Sigmoid colon (tissue), 7 donors: ENCODE data around the gene APBA1. TPM values are rescaled to one million over a fixed set of nuclear protein-coding genes. Genes with fewer than 3 reads are reported as not detected.
A peak's percentile ranks its signal among the peaks of the same experiment; 100 is the strongest.

Source experiments
- DNase-seq: peaks from one replicate; pipeline ENCODE4 v3.0.0-alpha.2; 2019
- H3K27ac ChIP-seq, 4 donors: fragments of 200-600 bp; sonication (generic); one replicate each; pipeline ENCODE4 v1.5.1; 2016 to 2019; ENCODE audit warnings: mild to moderate bottlenecking in 1 of 4
- H3K27me3 ChIP-seq, 3 donors: fragments of 200-600 bp; sonication (generic); one replicate each; pipeline ENCODE4 v1.5.1; 2019; ENCODE audit warnings: mild to moderate bottlenecking in 1 of 3
- H3K36me3 ChIP-seq, 4 donors: fragments of 200-600 bp; sonication (generic); one replicate each; pipeline ENCODE4 v1.5.1; 2016 to 2019
- H3K4me1 ChIP-seq, 4 donors: fragments of 200-600 bp; sonication (generic); one replicate each; pipeline ENCODE4 v1.5.1; 2017 to 2019
- H3K4me3 ChIP-seq, 4 donors: fragments of 200-600 bp; sonication (generic); one replicate each; pipeline ENCODE4 v1.5.1; 2017 to 2019; ENCODE audit warnings: mild to moderate bottlenecking in 2 of 4, moderate library complexity in 1 of 4
- H3K9me3 ChIP-seq, 4 donors: fragments of 200-600 bp in 3 of 4; sonication (generic) in 3 of 4; one replicate each; pipeline versions ENCODE4 v1.5.1 to v1.6.1; 2013 to 2019
- EP300 ChIP-seq, 4 donors: sonication (generic); formaldehyde crosslinking; IDR thresholded peaks; one replicate each; pipeline ENCODE4 v1.6.1; 2017; ENCODE audit warnings: antibody characterized with exemption in 4 of 4
- POLR2A ChIP-seq, 2 donors: fragments of 450-650 bp; IDR thresholded peaks; one replicate each; pipeline ENCODE4 v1.6.1; 2016; ENCODE audit warnings: antibody characterized with exemption in 2 of 2, mild to moderate bottlenecking in 2 of 2, moderate library complexity in 2 of 2
- POLR2AphosphoS5 ChIP-seq, 4 donors: sonication (generic); formaldehyde crosslinking; IDR thresholded peaks; one replicate each; pipeline ENCODE4 v1.6.1; 2017; ENCODE audit warnings: antibody characterized with exemption in 4 of 4
- WGBS, 2 donors: extraction: QIAGEN DNeasy Blood & Tissue Kit; methylation state at CpG; one replicate each; pipeline ENCODE4 v1.1.7; 2013; 5-methylcytosine and 5-hydroxymethylcytosine counted together
- intact Hi-C: fragments of 100-400 bp; cut with DNase I; formaldehyde crosslinking; loops from one replicate; pipeline ENCODE4 v1.15.1; 2023
- polyA plus RNA-seq, 3 donors: library from polyadenylated mRNA; stranded (reverse); fragments of 200-250 nt; gene quantifications; one replicate each; pipeline ENCODE4 v1.2.3, GENCODE V29; 2013
- total RNA-seq, 4 donors: library from RNA; depleted of rRNA; stranded (reverse); fragments of >200 nt; gene quantifications; one replicate each; pipeline ENCODE4 v1.1.0, GENCODE V29; 2016
- TF ChIP-seq, protein P1 (sequence below), 4 experiments: fragments of 450-650 bp in 3 of 4; fragments of 200-600 bp in 1 of 4; IDR thresholded peaks; one replicate each; pipeline ENCODE4 v1.5.1; 2016 to 2019; ENCODE audit warnings: antibody characterized with exemption in 4 of 4, mild to moderate bottlenecking in 3 of 4, moderate library complexity in 2 of 4
- donor health status: healthy with polysubstance abuse.
- donor health status: Bipolar disorder and iron deficiency.
- donor health status: healthy.

APBA1 gene
- total and polyA plus RNA-seq, 7 donors: 1.7 to 6.7 (median 4.2) TPM

DNA sequence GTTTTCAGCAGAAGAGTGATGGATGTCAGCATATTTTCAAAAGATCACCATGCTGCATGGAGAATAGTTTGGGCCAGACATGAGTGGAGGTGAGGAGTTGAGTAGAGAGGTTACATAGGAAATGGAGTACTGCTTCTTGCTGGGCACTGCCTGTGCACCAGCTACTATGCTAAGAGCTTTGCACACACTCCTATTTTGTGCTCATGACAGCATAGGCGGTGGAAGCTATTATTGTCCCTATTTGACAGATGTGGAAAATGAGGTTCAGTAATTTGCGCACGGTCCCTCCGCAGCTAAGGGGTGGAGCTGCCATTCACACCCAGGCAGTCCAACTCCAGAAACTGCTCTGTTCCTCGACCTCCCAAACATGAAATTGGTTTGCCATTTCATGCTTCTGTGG is 279.3 kb downstream of the APBA1 start:
- no peaks in the 10 kb centered on the region for H3K9me3 ChIP-seq
- WGBS, 2 donors: 83 to 93% methylated on average over 5 of the region's 5 CpGs
- peaks cover 0 to 9% (median 0%) of the 10 kb centered on the region in 4 donors for H3K36me3 ChIP-seq
- H3K27ac ChIP-seq: peak overlapping the region in 1 of 4 donors; percentile 63
- no peak for DNase-seq
- H3K4me1 ChIP-seq: peaks cover 0 to 28% (median 20%) of the 10 kb centered on the region in 4 donors
- no peaks in the 10 kb centered on the region for H3K27me3 ChIP-seq
- intact Hi-C loops: loop anchor here (10.0 kb wide), 1 partner anchor 58 kb away; no protein-coding TSS in a partner anchor
- H3K4me3 ChIP-seq: no peak overlapping the region
- TF ChIP-seq POLR2AphosphoS5 (IDR thresholded peaks at IDR 0.05) (no peak), EP300 (IDR thresholded peaks at IDR 0.05) (no peak), POLR2A (IDR thresholded peaks at IDR 0.05) (no peak)
- TF ChIP-seq, protein P1, sequence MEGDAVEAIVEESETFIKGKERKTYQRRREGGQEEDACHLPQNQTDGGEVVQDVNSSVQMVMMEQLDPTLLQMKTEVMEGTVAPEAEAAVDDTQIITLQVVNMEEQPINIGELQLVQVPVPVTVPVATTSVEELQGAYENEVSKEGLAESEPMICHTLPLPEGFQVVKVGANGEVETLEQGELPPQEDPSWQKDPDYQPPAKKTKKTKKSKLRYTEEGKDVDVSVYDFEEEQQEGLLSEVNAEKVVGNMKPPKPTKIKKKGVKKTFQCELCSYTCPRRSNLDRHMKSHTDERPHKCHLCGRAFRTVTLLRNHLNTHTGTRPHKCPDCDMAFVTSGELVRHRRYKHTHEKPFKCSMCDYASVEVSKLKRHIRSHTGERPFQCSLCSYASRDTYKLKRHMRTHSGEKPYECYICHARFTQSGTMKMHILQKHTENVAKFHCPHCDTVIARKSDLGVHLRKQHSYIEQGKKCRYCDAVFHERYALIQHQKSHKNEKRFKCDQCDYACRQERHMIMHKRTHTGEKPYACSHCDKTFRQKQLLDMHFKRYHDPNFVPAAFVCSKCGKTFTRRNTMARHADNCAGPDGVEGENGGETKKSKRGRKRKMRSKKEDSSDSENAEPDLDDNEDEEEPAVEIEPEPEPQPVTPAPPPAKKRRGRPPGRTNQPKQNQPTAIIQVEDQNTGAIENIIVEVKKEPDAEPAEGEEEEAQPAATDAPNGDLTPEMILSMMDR (IDR thresholded peaks at IDR 0.05): no peak

DNA sequence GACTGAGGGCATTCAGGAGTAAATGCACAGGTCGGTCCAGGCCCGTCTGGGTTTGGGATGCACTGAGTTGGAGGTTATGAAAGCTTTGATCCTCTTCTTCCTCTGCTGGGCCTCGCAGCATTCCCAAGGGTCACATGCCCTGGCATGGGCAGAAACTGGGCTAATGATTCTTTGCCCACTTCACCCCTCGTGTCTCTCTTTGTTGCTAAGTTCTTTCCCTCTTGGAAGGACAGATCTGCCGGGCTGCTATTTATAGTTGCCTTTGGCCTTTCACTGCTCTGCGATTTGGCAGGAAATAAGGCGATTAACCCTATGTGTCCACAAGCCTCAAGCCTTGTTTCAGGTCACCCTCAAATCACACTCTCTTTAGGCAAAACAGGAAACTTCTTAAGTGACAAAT is 280.2 kb downstream of the APBA1 start:
- Histone ChIP-seq H3K4me3 (no peak overlapping the region), H3K27me3 (no peaks in the 10 kb centered on the region), H3K36me3 (peaks cover 0 to 18% (median 0%) of the 10 kb centered on the region in 4 donors), H3K27ac (peak overlapping the region in 2 of 4 donors; percentile 28 to 63), H3K9me3 (no peaks in the 10 kb centered on the region), H3K4me1 (peaks cover 0 to 20% (median 16%) of the 10 kb centered on the region in 4 donors)
- 62 to 72% methylated on average over 7 of the region's 7 CpGs for WGBS, 2 donors
- intact Hi-C loops: loop anchor here (10.0 kb wide), 1 partner anchor 57 kb away; no protein-coding TSS in a partner anchor
- TF ChIP-seq POLR2A (IDR thresholded peaks at IDR 0.05): no peak
- peak in 1 of 4 donors; percentile 13 for TF ChIP-seq POLR2AphosphoS5 (IDR thresholded peaks at IDR 0.05)
- no peak for DNase-seq

DNA sequence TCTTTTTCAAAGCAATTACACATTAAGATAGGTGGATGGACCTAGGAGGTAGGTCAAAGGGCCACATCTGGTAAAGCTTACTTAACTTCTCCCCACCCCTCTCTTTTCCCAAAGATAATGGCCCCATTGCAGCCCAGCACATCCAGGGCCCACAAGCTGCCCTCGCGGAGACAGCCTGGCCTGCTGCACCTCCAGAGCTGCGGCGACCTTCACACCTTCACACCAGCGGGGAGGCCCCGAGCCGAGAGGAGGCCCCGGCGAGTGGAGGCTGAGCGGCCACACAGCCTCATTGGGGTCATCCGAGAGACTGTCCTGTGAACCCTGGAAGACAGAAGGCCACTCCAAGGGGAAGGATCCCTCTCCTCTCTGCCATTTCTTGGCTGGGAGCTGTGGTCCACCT is 280.7 kb downstream of the APBA1 start:
- intact Hi-C loops: loop anchor here (10.0 kb wide), 1 partner anchor 57 kb away; no protein-coding TSS in a partner anchor
- WGBS, 2 donors: 93 to 98% methylated on average over 11 of the region's 11 CpGs

DNA sequence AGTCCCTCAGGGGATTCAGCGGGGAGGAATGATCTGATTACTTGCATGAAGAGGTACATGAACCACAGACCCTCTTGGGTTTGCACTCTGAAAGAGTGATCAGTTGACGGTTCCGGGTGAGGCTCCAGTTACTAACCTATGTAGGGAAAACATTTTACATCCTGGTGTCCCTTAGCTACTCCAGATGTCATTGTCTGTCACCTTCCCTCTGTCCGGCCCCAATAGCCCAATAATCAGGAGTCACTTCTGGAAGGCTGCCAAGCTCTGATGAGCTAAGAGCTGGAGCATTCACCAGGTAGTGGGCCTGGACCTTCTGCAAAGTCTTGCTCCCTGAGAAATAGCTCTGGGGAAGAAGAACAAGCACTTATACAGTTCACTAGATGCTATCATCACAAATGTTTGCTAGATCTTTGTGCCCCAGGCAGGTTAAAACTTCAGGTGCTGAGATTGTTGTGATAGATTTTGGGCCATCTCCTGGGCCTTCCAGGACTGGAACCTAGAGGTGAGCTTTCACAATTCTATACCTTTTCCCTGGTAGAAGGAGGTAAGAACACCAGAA is 282.7 kb downstream of the APBA1 start:
- no peak for DNase-seq
- Histone ChIP-seq H3K4me3 (no peak overlapping the region), H3K9me3 (no peaks in the 10 kb centered on the region), H3K27ac (no peak overlapping the region), H3K4me1 (peaks cover 0 to 20% (median 16%) of the 10 kb centered on the region in 4 donors), H3K27me3 (no peaks in the 10 kb centered on the region), H3K36me3 (peaks cover 0 to 31% (median 0%) of the 10 kb centered on the region in 4 donors)
- intact Hi-C loops: no loop called here
- WGBS, 2 donors: 78 to 90% methylated on average over 4 of the region's 4 CpGs
- TF ChIP-seq EP300 (IDR thresholded peaks at IDR 0.05): no peak
- no peak for TF ChIP-seq POLR2AphosphoS5 (IDR thresholded peaks at IDR 0.05)
- no peak for TF ChIP-seq POLR2A (IDR thresholded peaks at IDR 0.05)
- TF ChIP-seq, protein P1 (IDR thresholded peaks at IDR 0.05): no peak

More for the DNA sequence above, 280.7 kb downstream of the APBA1 start:
- no peaks in the 10 kb centered on the region for H3K27me3 ChIP-seq
- H3K4me3 ChIP-seq: no peak overlapping the region
- H3K4me1 ChIP-seq: peaks cover 0 to 20% (median 16%) of the 10 kb centered on the region in 4 donors
- DNase-seq: no peak
- H3K27ac ChIP-seq: peak overlapping the region in 2 of 4 donors; percentile 28 to 63
- no peaks in the 10 kb centered on the region for H3K9me3 ChIP-seq
- peaks cover 0 to 22% (median 0%) of the 10 kb centered on the region in 4 donors for H3K36me3 ChIP-seq
- no peak for TF ChIP-seq POLR2A (IDR thresholded peaks at IDR 0.05)
- TF ChIP-seq EP300 (IDR thresholded peaks at IDR 0.05): no peak
- TF ChIP-seq, protein P1 (IDR thresholded peaks at IDR 0.05): no peak
- TF ChIP-seq POLR2AphosphoS5 (IDR thresholded peaks at IDR 0.05): no peak

DNA sequence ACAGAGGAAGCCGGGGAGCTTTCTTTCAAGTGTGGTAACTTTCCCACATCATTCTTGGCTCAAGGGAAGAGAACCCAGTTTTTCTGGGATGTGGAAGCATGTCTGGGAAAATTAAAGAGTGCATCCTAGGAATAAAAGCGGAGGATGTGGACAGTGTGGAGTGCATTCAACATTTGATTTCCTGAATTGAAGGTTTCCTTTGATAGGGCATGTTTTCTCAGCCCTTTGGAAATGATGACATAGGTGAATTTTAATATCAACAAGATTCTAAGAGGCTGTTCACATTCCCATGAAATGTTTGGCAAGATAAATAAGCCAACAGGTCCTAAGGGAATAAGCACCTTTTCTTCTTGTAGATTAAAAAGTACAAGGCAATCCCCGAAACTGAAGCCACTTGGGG is 283.6 kb downstream of the APBA1 start:
- no peak for TF ChIP-seq POLR2AphosphoS5 (IDR thresholded peaks at IDR 0.05)
- TF ChIP-seq, protein P1 (IDR thresholded peaks at IDR 0.05): no peak
- no peak for TF ChIP-seq POLR2A (IDR thresholded peaks at IDR 0.05)
- TF ChIP-seq EP300 (IDR thresholded peaks at IDR 0.05): no peak
- no peak for DNase-seq
- Histone ChIP-seq H3K4me1 (peaks cover 0 to 20% (median 16%) of the 10 kb centered on the region in 4 donors), H3K27ac (no peak overlapping the region), H3K4me3 (no peak overlapping the region), H3K36me3 (peaks cover 0 to 36% (median 0%) of the 10 kb centered on the region in 4 donors), H3K27me3 (no peaks in the 10 kb centered on the region), H3K9me3 (no peaks in the 10 kb centered on the region)
- 89 to 92% methylated on average over 3 of the region's 3 CpGs for WGBS, 2 donors
- intact Hi-C loops: no loop called here
